HuH-7.5 (cell line): ENCODE data around the gene PUS3.
"Not testable (repeated sequence)": the region's sequence is repeated elsewhere in the genome, so short reads cannot be mapped to it uniquely, and the experiment has no call there.

ENCODE experiments used
- DNase-seq: peaks from one replicate; pipeline ENCODE4 v3.0.0; 2011; ENCODE audit warnings: low spot score

The PUS3 gene

GRCh38 chr11:125871391-125872137 is 31.4 kb downstream of the PUS3 start:
- peak; percentile 39 for DNase-seq

- no peak for DNase-seq
Observed at GRCh38 chr11:125869521-125869920, 33.5 kb downstream of the PUS3 start.

DNA sequence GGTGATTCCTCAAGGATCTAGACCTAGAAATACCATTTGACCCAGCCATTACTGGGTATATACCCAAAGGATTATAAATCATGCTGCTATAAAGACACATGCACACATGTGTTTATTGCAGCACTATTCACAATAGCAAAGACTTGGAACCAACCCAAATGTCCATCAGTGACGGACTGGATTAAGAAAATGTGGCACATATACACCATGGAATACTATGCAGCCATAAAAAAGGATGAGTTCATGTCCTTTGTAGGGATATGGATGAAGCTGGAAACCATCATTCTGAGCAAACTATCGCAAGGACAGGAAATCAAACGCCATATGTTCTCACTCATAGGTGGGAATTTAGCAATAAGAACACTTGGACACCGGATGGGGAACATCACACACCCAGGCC is 37.7 kb downstream of the PUS3 start:
- not testable (repeated sequence) for DNase-seq

- DNase-seq, result not testable (repeated sequence)
Observed at GRCh38 chr11:125862786-125863185, 40.2 kb downstream of the PUS3 start.

- not testable (repeated sequence) for DNase-seq
Observed at GRCh38 chr11:125857670-125858069, 45.3 kb downstream of the PUS3 start.

GRCh38 chr11:125846188-125846587 is 56.8 kb downstream of the PUS3 start:
- DNase-seq, result no peak
